Epithelial cell of proximal tubule (primary cell): Measurements from ENCODE around the gene FARP2. TPM values are rescaled to one million over a fixed set of nuclear protein-coding genes. Genes with fewer than 3 reads are reported as not detected.

Experiments used
- DNase-seq: peaks from one replicate; pipeline ENCODE4 v3.0.0-alpha.2; 2011; ENCODE audit warnings: low read depth
- H3K4me3 ChIP-seq: 2 replicates; pipeline ENCODE4 v1.5.1; 2011; ENCODE audit warnings: low read depth, mild to moderate bottlenecking, low read length
- total RNA-seq: library from RNA; depleted of rRNA; stranded (reverse); fragments of >200 nt; gene quantifications from 2 replicates; pipeline ENCODE4 v1.2.3, GENCODE V29; 2015
- TF ChIP-seq, protein P1 (sequence below): conservative IDR thresholded peaks from 2 replicates; pipeline ENCODE4 v1.5.1; 2012; ENCODE audit warnings: low read depth, mild to moderate bottlenecking, low read length

Gene FARP2
- total RNA-seq, 1 donor from 2014 or later, result 34.2 TPM

DNA sequence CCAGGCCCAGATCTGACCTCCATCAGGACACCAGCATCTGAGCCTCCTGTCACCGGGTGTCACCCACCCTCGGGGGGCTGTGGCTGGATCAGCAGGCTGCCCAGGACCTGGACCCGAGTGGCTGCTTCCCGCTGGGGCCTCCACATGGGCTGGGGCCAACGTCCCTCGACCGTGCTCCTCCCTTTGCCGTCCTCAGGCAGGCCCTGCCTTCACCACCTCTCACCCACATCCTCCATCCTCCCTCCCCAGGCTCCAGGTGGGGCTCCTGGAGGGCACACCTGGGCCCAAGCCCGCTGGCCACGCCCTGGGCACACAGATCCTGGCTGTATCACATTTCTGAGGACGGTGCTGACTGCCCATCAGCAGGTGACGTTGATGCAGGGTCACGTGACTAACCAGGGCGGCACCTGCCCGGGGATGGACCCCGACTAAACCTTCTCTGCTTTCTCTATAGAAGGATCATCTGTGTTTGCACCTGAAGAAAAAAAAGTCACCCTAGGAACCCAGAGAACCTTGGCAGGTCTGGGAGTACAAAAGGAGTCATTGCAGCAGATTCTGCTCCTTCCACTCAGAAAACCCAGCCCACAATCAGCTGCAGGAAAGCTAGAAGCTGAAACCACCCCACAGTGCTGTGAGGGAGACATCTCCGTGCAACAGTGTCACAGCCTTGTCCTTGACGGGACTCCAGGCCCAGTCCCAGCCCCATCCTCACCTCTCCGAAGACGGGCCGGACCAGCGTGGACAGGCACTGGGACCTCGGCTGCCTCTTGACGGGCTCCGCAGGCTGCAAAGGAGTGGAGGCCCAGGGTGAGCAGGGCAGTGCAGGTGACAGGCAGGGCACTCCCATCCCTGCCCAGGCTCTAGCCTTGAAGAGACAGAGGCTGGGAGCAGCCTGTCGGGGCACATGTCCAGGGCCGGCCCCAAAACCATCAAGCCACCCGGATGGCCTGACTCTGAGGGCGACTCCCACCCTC lies 141.1 kb downstream of the FARP2 start:
- DNase-seq, result no peak
- TF ChIP-seq, protein P1, sequence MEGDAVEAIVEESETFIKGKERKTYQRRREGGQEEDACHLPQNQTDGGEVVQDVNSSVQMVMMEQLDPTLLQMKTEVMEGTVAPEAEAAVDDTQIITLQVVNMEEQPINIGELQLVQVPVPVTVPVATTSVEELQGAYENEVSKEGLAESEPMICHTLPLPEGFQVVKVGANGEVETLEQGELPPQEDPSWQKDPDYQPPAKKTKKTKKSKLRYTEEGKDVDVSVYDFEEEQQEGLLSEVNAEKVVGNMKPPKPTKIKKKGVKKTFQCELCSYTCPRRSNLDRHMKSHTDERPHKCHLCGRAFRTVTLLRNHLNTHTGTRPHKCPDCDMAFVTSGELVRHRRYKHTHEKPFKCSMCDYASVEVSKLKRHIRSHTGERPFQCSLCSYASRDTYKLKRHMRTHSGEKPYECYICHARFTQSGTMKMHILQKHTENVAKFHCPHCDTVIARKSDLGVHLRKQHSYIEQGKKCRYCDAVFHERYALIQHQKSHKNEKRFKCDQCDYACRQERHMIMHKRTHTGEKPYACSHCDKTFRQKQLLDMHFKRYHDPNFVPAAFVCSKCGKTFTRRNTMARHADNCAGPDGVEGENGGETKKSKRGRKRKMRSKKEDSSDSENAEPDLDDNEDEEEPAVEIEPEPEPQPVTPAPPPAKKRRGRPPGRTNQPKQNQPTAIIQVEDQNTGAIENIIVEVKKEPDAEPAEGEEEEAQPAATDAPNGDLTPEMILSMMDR, result no peak
- H3K4me3 ChIP-seq, result no peak overlapping the region

DNA sequence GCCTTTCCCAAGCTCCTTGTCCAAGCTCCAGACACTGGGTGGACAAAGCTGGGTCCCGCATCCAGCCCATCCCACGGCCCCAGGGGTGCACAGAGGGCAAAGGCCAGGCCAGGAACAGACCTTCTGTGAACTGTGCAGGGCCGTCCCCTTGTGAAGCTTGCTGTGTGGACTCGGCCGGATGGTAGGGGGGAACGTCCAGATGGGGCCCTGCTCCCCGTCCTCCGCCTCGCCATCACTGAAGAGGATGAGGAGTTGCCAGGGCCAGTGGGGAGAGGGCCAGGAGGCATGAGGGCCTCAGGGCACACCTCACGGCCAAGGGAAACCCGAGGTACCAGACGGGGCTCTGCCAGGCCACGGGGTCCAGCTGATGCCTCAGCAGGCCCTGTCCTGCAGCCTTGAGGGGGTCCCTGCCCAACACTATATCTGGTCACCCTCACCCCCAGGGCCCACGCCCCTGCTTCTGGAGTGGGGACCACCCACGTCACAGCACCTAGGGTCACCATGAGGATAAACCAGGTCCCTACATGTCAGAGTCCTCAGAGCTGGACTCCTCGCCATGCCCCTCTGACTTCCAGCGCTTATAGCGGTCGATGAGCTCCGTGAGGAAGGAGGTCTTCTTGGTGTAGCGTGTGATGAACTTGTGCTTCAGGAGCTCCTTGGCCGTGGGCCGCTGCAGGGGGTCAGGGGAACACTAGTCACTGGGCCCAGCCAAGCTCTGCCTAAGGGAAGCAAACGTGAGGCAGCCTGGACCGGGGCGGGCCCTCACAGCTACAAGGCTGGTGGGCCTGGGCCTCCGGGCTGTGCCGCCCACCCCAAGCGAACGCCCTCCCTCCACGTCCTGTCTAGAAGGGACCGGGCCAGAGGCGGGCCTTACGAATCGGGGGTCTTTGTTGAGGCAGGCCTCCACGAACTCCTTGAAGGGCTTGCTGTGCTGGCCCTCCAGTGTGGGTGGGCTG lies 142.3 kb downstream of the FARP2 start:
- TF ChIP-seq, protein P1, result no peak
- no peak overlapping the region for H3K4me3 ChIP-seq
- no peak for DNase-seq

DNA sequence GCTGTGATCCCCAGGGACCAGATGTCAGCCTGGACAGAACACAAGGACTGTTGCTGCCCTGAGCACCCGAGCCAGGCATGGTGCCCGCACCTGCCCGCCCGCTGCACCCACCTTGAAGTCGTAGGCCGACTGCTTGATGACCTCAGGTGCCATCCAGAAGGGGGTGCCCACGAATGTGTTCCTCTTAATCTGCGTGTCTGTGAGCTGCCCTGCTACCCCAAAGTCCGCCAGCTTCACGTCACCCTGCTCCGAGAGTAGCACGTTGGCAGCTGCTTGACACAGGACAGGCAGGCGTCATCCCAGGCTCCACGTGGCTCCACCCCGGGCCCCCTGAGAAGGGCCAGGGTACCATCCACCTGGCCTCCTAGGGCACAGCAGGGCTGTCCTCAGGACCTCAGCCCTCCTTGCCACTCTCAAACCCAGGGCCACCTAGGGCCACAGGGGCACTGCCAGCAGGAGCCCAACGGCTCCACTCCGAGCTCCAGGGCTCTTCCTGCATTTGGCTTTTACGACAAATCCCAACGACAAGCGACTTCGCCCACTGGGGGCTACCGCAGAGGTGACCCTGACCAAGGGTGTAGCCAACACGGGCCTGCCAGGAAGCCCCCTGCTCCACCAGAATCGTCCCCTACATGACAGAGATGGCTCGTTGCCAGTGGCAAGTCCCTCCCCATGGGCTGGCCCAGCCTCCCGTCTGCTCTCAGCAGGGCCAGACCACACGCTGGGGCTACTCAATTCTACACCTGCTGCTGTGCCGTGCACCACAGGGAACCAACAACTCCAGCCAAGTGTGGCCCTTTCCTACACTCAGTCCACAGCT lies 143.3 kb downstream of the FARP2 start:
- no peak overlapping the region for H3K4me3 ChIP-seq
- no peak for DNase-seq
- TF ChIP-seq, protein P1, result no peak

GRCh38 chr2:241500016-241500415 lies 143.9 kb downstream of the FARP2 start:
- TF ChIP-seq, protein P1, result no peak
- no peak for DNase-seq
- no peak overlapping the region for H3K4me3 ChIP-seq

DNA sequence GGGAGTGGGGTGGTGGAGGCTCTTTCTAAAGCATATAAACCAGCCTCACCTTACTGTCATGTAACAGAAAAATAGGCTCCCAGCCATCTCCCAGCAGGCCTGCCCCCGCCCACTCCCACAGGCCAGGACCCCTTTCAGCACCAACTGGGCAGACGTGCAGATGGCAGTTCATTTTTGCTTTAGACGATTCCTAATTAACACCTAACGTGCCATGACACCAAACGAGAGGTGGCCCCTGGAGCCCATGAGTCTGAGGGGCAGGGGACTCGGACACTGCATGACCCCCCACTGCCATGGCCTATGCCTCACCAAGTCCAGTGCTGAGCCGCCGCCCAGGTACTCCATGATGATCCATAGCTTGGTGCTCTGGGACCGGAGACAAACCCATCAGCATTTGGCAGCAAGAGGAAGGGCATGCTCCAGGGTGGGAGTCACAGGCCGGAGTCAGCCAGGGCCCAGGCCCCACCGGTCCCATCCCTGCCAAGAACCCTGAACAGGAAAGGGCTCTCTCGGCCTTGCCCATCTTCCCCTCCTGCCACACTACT lies 144.4 kb downstream of the FARP2 start:
- no peak overlapping the region for H3K4me3 ChIP-seq
- no peak for DNase-seq
- TF ChIP-seq, protein P1, result no peak

- H3K4me3 ChIP-seq, result no peak overlapping the region
- no peak for DNase-seq
- TF ChIP-seq, protein P1, result no peak
Observed at GRCh38 chr2:241501099-241501541, 145.0 kb downstream of the FARP2 start.
